HepG2 (cell line): ENCODE data around the gene RASSF4. TPM values are rescaled to one million over a fixed set of nuclear protein-coding genes. Genes with fewer than 3 reads are reported as not detected.

Experiments
- ARID5B ChIP-seq: IDR thresholded peaks from 2 replicates; pipeline ENCODE4 v1.4.0; 2020; ENCODE audit warnings: mild to moderate bottlenecking, missing genetic modification reagents
- ATF2 ChIP-seq: sonication (generic); formaldehyde crosslinking; IDR thresholded peaks from 2 replicates; pipeline ENCODE4 v1.4.0; 2020; ENCODE audit warnings: missing genetic modification reagents
- CAMTA2 ChIP-seq: sonication (generic); formaldehyde crosslinking; IDR thresholded peaks from 2 replicates; pipeline ENCODE4 v1.4.0; 2020; ENCODE audit warnings: mild to moderate bottlenecking, missing genetic modification reagents, borderline replicate concordance
- FOXA3 ChIP-seq: IDR thresholded peaks from 2 replicates; pipeline ENCODE4 v1.6.1; 2016; ENCODE audit warnings: missing genetic modification reagents, missing compliant biosample characterization
- HNF1A ChIP-seq, 2 experiments: sonication (generic) in 1 of 2; formaldehyde crosslinking in 1 of 2; IDR thresholded peaks; 2 replicates each; pipeline versions ENCODE4 v1.4.0 to v1.6.1; 2016 to 2020; ENCODE audit warnings: borderline replicate concordance in 1 of 2, low read depth in 1 of 2, mild to moderate bottlenecking in 1 of 2, missing genetic modification reagents in 1 of 2
- IKZF1 ChIP-seq: fragments of 450-650 bp; IDR thresholded peaks from 2 replicates; pipeline ENCODE4 v1.7.1; 2016
- NR2F1 ChIP-seq, 2 experiments: fragments of 450-650 bp in 1 of 2; formaldehyde crosslinking in 1 of 2; IDR thresholded peaks; 2 replicates each; pipeline versions ENCODE4 v1.5.0 to v1.6.1; 2016 to 2020; ENCODE audit warnings: mild to moderate bottlenecking in 1 of 2, missing compliant biosample characterization in 1 of 2, missing genetic modification reagents in 1 of 2, moderate library complexity in 1 of 2
- NR2F6 ChIP-seq, 2 experiments: IDR thresholded peaks; 2 replicates each; pipeline ENCODE4 v1.6.1; 2016; ENCODE audit warnings: antibody characterized with exemption in 1 of 2, mild to moderate bottlenecking in 1 of 2
- PATZ1 ChIP-seq: sonication (generic); formaldehyde crosslinking; IDR thresholded peaks from 2 replicates; pipeline ENCODE4 v1.4.0; 2020; ENCODE audit warnings: missing genetic modification reagents
- RARA ChIP-seq: IDR thresholded peaks from 2 replicates; pipeline ENCODE4 v1.6.1; 2016; ENCODE audit warnings: missing genetic modification reagents, missing compliant biosample characterization
- ZBTB44 ChIP-seq: sonication (generic); formaldehyde crosslinking; IDR thresholded peaks from 2 replicates; pipeline ENCODE4 v1.4.0; 2020; ENCODE audit warnings: missing genetic modification reagents
- ZNF101 ChIP-seq: sonication (generic); formaldehyde crosslinking; IDR thresholded peaks from 2 replicates; pipeline ENCODE4 v1.4.0; 2020; ENCODE audit warnings: mild to moderate bottlenecking, low read depth, missing genetic modification reagents, borderline replicate concordance
- ZNF124 ChIP-seq: sonication (generic); formaldehyde crosslinking; IDR thresholded peaks from 2 replicates; pipeline ENCODE4 v1.4.0; 2020; ENCODE audit warnings: missing genetic modification reagents
- polyA plus RNA-seq, 8 experiments: library from polyadenylated mRNA; depleted of rRNA in 3 of 8; stranded (reverse) in 7 of 8; unstranded in 1 of 8; fragments of >200 nt; fragmentation: Illumina TruSeq in 4 of 8; extraction: Trizol in 4 of 8; gene quantifications; 2 replicates each; pipeline versions ENCODE4 v1.2.1 to v1.2.3, GENCODE V29; 2011 to 2016; ENCODE audit warnings: low read depth in 4 of 8, missing spikeins in 1 of 8, mixed read lengths in 1 of 8; ENCODE audit not compliant: insufficient read depth in 1 of 8
- total RNA-seq, 5 experiments: library from RNA; depleted of rRNA; stranded (reverse); fragments of >200 nt; fragmentation: Illumina TruSeq; extraction: Trizol; gene quantifications; 2 replicates each; pipeline ENCODE4 v1.2.3, GENCODE V29; 2016; ENCODE audit warnings: low read depth in 1 of 5

Gene RASSF4
- total and polyA plus RNA-seq, 2 of the 13 experiments (the other 11 are each of a cell fraction or from before 2014, with no cell fraction given) = 34.0 to 51.7 TPM

- peak; percentile 95 for TF ChIP-seq HNF1A (IDR thresholded peaks at IDR 0.05; ENCODE audit: low read depth)
- peak; percentile 98 for TF ChIP-seq HNF1A (CRISPR knock-in tag; IDR thresholded peaks at IDR 0.05; ENCODE audit: borderline replicate concordance)
- TF ChIP-seq ZNF101 (CRISPR knock-in tag) = no peak
- no peak for TF ChIP-seq ZBTB44 (CRISPR knock-in tag)
- TF ChIP-seq CAMTA2 (CRISPR knock-in tag) = no peak
- peak; percentile 93 for TF ChIP-seq NR2F6 (IDR thresholded peaks at IDR 0.05)
- TF ChIP-seq NR2F6 (CRISPR knock-in tag; IDR thresholded peaks at IDR 0.05) = peak; percentile 91
- peak; percentile 86 for TF ChIP-seq FOXA3
- no peak for TF ChIP-seq ZNF124 (CRISPR knock-in tag)
- peak; percentile 93 for TF ChIP-seq RARA (CRISPR knock-in tag)
- peak; percentile 67 for TF ChIP-seq PATZ1 (CRISPR knock-in tag)
- TF ChIP-seq IKZF1 = no peak
- TF ChIP-seq NR2F1 (CRISPR knock-in tag; IDR thresholded peaks at IDR 0.05) = peak; percentile 39 to 95; a peak in 2 of 4 replicates
- TF ChIP-seq ATF2 (CRISPR knock-in tag) = peak; percentile 57; the same call in 1 of the 2 replicates
- TF ChIP-seq ARID5B (CRISPR knock-in tag) = peak; percentile 89
Measured at GRCh38 chr10:44939691-44940401, 19.8 kb upstream of the RASSF4 start (continued).
